ENCODE data around the gene PLPP3. TPM values are rescaled to one million over a fixed set of nuclear protein-coding genes. Genes with fewer than 3 reads are reported as not detected.

Gene PLPP3
- total RNA-seq, 1 donor from 2014 or later, result 16.1 TPM

DNA sequence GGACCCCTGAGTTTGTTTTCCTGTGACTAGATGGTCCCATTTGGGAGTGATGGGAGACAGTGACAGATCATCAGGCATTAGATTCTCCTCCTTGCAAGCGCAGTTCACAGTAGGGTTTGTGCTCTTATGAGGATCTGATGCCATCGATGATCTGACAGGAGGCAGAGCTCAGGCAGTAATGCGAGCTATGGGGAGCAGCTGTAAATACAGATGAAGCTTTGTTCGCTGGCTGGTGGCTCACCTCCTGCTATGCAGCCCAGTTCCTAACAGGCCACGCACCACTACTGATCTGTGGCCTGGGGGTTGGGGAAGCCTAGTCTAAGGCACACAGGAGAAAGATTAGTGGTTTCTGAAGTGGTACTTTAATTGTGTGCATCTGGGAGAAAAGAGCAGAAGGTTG, 7.1 kb upstream of the PLPP3 start:
- DNase-seq (ENCODE audit: low spot score, unreplicated experiment), result no peak
- H3K27ac Mint-ChIP-seq, result no peak overlapping the region
- no peaks in the 10 kb centered on the region for H3K4me1 Mint-ChIP-seq (ENCODE audit: low read depth)
- H3K9me3 Mint-ChIP-seq (ENCODE audit: low read depth), result peaks cover 4% of the 10 kb centered on the region
- H3K4me3 Mint-ChIP-seq (ENCODE audit: low read depth), result no peak overlapping the region
- no peaks in the 10 kb centered on the region for H3K27me3 Mint-ChIP-seq
- TF ChIP-seq CTCF (IDR thresholded peaks at IDR 0.05; ENCODE audit: unreplicated experiment), result no peak
- no peaks in the 10 kb centered on the region for H3K36me3 Mint-ChIP-seq (ENCODE audit: insufficient read depth)

GRCh38 chr1:56585985-56586384, 6.6 kb upstream of the PLPP3 start:
- H3K36me3 Mint-ChIP-seq (ENCODE audit: insufficient read depth), result no peaks in the 10 kb centered on the region
- H3K9me3 Mint-ChIP-seq (ENCODE audit: low read depth), result peaks cover 4% of the 10 kb centered on the region
- DNase-seq (ENCODE audit: low spot score, unreplicated experiment), result no peak

DNA sequence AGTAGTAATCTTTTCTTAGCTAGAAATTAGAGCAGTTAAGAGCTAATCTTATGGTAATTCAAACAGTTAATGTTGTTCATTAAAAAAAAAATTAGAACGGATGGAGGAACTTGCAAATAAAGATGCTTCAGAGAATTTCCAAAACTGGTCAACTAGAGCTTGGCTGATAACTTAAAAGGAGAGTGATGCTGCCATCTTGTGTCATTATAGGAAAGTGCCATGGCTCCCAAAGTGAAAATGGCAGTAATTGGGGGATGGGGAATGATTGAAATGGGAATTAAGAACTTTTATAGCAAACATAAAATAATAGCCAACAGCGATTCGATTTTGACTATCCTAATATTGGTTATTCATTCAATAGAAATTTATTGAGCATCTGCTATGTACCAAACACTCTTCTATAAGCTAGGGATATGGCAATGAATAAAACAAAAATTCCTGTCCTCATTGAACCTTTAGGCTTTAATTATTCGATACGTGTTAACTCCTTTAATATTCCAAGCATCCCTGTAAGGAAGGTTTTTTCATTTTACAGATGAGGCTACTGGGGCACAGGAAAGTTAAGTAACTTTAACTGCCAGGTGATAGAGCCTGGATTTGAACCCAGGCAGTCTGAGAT, 5.7 kb upstream of the PLPP3 start:
- H3K27me3 Mint-ChIP-seq, result peaks cover 3% of the 10 kb centered on the region

More at GRCh38 chr1:56585985-56586384, 6.6 kb upstream of the PLPP3 start:
- Mint-ChIP-seq H3K27me3 (no peaks in the 10 kb centered on the region), H3K4me3 (ENCODE audit: low read depth) (no peak overlapping the region), H3K4me1 (ENCODE audit: low read depth) (no peaks in the 10 kb centered on the region), H3K27ac (no peak overlapping the region)
- TF ChIP-seq CTCF (IDR thresholded peaks at IDR 0.05; ENCODE audit: unreplicated experiment), result no peak

DNA sequence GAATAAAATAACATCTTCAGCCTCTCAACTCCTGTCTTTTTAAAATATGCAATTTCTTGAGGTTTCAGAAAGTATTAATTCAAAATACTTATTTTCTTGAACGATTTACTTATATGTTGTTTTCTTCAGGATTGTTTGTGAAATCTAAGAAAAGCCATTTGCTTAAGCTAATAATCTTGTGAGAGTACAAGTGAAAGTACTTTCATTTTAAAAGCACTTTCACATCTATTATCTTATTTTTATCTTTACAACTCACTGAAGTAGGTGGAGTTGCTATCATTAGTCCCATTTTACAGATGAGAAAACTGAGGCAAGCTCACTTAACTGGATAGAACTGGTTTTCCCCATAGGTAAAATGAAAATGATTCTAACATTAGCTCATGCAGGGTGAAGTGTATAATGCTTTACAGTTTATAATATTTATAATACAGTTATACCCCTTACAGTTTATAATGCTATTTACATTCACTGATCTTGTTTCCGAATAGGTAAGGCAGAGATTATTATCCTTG, 4.7 kb upstream of the PLPP3 start:
- no peak for DNase-seq (ENCODE audit: low spot score, unreplicated experiment)
- Mint-ChIP-seq H3K4me1 (ENCODE audit: low read depth) (peaks cover 6% of the 10 kb centered on the region), H3K27me3 (peaks cover 3% of the 10 kb centered on the region), H3K9me3 (ENCODE audit: low read depth) (no peaks in the 10 kb centered on the region), H3K36me3 (ENCODE audit: insufficient read depth) (no peaks in the 10 kb centered on the region), H3K4me3 (ENCODE audit: low read depth) (no peak overlapping the region), H3K27ac (no peak overlapping the region)
- no peak for TF ChIP-seq CTCF (IDR thresholded peaks at IDR 0.05; ENCODE audit: unreplicated experiment)

More for the DNA sequence above, 5.7 kb upstream of the PLPP3 start:
- DNase-seq (ENCODE audit: low spot score, unreplicated experiment), result no peak
- Mint-ChIP-seq H3K4me1 (ENCODE audit: low read depth) (peaks cover 3% of the 10 kb centered on the region), H3K27ac (no peak overlapping the region), H3K4me3 (ENCODE audit: low read depth) (no peak overlapping the region), H3K9me3 (ENCODE audit: low read depth) (peaks cover 4% of the 10 kb centered on the region), H3K36me3 (ENCODE audit: insufficient read depth) (no peaks in the 10 kb centered on the region)
- peak; percentile 94 for TF ChIP-seq CTCF (IDR thresholded peaks at IDR 0.05; ENCODE audit: unreplicated experiment)

GRCh38 chr1:56580771-56581170, 1.4 kb upstream of the PLPP3 start:
- Mint-ChIP-seq H3K9me3 (ENCODE audit: low read depth) (no peaks in the 10 kb centered on the region), H3K27ac (no peak overlapping the region), H3K4me1 (ENCODE audit: low read depth) (peaks cover 28% of the 10 kb centered on the region), H3K4me3 (ENCODE audit: low read depth) (peak overlapping the region; percentile 37), H3K27me3 (peaks cover 3% of the 10 kb centered on the region), H3K36me3 (ENCODE audit: insufficient read depth) (no peaks in the 10 kb centered on the region)
- TF ChIP-seq CTCF (IDR thresholded peaks at IDR 0.05; ENCODE audit: unreplicated experiment), result no peak
- DNase-seq (ENCODE audit: low spot score, unreplicated experiment), result no peak
